ENCODE results near the gene METTL6.
"Not testable (repeated sequence)": the region's sequence is repeated elsewhere in the genome, so short reads cannot be mapped to it uniquely, and the experiment has no call there.

The METTL6 gene

DNA sequence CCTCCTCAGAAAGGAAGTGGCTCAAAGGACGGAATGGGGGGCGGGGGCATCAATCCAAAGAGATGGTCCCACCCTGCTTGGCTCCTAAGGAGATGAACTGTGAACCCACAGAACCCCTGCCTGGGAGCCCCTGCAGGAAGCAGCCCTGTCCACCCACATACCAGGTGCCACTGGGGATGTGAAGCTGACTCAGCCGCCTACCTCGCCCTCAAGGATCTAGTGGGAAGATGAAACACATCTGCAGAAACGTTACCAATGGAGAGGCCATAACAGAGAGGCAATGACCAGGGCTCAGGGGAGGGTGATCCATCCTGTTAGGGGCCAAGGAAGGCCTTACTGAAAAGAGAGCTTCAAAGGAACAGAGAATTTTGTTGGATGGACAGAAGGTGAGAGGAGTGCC, 35.1 kb upstream of the METTL6 start:
- no CpG with 5 or more reads among the region's 5 CpGs for WGBS (ENCODE audit: extremely low coverage, insufficient coverage, insufficient read length)
- no peak for DNase-seq
- H4K12ac ChIP-seq (ENCODE audit: low read depth, low read length): no peak overlapping the region
- no peaks in the 10 kb centered on the region for H3K36me3 ChIP-seq (ENCODE audit: control insufficient read depth in 1 of 2, insufficient read depth in 2 of 2, low read length in 2 of 2)
- H3K9me3 ChIP-seq (ENCODE audit: insufficient read depth, low read depth, low read length): no peaks in the 10 kb centered on the region
- H3K79me1 ChIP-seq (ENCODE audit: low read length): no peaks in the 10 kb centered on the region
- no peak overlapping the region for H3K27ac ChIP-seq (ENCODE audit: low read depth, low read length)
- H3K9ac ChIP-seq (ENCODE audit: low read length): no peak overlapping the region
- no peak overlapping the region for H4K8ac ChIP-seq (ENCODE audit: low read depth, low read length)
- no peak overlapping the region for H3K4me3 ChIP-seq (ENCODE audit: low read depth, low read length)
- H2BK5ac ChIP-seq (ENCODE audit: low read depth, low read length, poor library complexity): no peak overlapping the region
- H3K79me2 ChIP-seq (ENCODE audit: control insufficient read depth, insufficient read depth, low read length, poor library complexity): no peaks in the 10 kb centered on the region
- H2BK12ac ChIP-seq (ENCODE audit: low read length): no peak overlapping the region
- H3K18ac ChIP-seq (ENCODE audit: low read length): no peak overlapping the region
- H2AFZ ChIP-seq (ENCODE audit: insufficient read depth, low read length, poor library complexity): no peak overlapping the region
- H3K23ac ChIP-seq (ENCODE audit: low read length): no peak overlapping the region
- no peak overlapping the region for H2BK120ac ChIP-seq (ENCODE audit: insufficient read depth, low read length, poor library complexity)
- no peaks in the 10 kb centered on the region for H3K27me3 ChIP-seq (ENCODE audit: insufficient read depth, low read length)
- no peak overlapping the region for H4K91ac ChIP-seq (ENCODE audit: low read depth, low read length)
- H3K4me1 ChIP-seq (ENCODE audit: control insufficient read depth in 1 of 2, insufficient read depth in 2 of 2, low read length in 2 of 2): peaks cover 0 to 2% of the 10 kb centered on the region in 2 experiments
- no peak overlapping the region for H3K4ac ChIP-seq (ENCODE audit: low read depth, low read length)
- no peak overlapping the region for H3K4me2 ChIP-seq (ENCODE audit: low read length)
- H3K14ac ChIP-seq (ENCODE audit: low read length): no peak overlapping the region
- H2AK5ac ChIP-seq (ENCODE audit: low read length): no peak overlapping the region

DNA sequence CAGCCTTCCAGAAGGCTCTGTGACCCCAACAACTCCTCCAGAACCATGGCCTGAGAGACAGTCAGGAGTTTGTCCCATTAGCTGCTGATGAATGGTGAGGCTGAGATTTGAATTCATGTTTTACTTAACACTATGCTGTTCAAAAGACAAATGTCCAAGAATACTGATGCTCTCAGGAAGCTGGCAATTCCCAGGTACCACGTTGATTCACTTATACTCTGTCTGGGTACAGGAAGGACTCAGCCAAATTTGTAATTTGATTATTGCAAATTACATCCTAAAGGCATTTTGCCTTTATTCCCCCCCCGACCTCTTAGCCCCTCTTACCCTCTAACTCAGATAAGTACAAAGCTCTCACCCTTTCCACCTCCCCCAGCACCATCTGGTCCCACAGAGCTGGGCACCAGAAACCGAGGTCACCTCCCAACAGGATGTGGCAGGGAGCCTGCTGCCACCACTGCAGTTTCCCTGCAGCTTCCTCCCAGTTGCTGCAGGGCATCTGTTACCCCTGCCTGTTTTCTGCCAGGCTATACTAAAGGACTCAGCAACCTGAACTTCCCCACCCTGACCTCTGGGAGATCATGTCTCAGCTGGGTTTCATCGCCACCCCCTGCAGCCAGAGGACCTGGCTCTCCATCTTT, 33.7 kb upstream of the METTL6 start:
- no peak for DNase-seq
- H3K79me1 ChIP-seq (ENCODE audit: low read length): no peaks in the 10 kb centered on the region
- H3K27ac ChIP-seq (ENCODE audit: low read depth, low read length): no peak overlapping the region
- H3K4me3 ChIP-seq (ENCODE audit: low read depth, low read length): no peak overlapping the region
- H2BK120ac ChIP-seq (ENCODE audit: insufficient read depth, low read length, poor library complexity): no peak overlapping the region
- H3K23ac ChIP-seq (ENCODE audit: low read length): no peak overlapping the region
- no peaks in the 10 kb centered on the region for H3K9me3 ChIP-seq (ENCODE audit: insufficient read depth, low read depth, low read length)
- no peak overlapping the region for H3K4me2 ChIP-seq (ENCODE audit: low read length)
- H4K12ac ChIP-seq (ENCODE audit: low read depth, low read length): no peak overlapping the region
- H2AK5ac ChIP-seq (ENCODE audit: low read length): no peak overlapping the region
- H3K4me1 ChIP-seq (ENCODE audit: control insufficient read depth in 1 of 2, insufficient read depth in 2 of 2, low read length in 2 of 2): peaks cover 0 to 2% of the 10 kb centered on the region in 2 experiments
- H2AFZ ChIP-seq (ENCODE audit: insufficient read depth, low read length, poor library complexity): no peak overlapping the region
- H3K14ac ChIP-seq (ENCODE audit: low read length): no peak overlapping the region
- H2BK12ac ChIP-seq (ENCODE audit: low read length): no peak overlapping the region
- no peak overlapping the region for H2BK5ac ChIP-seq (ENCODE audit: low read depth, low read length, poor library complexity)
- H3K79me2 ChIP-seq (ENCODE audit: control insufficient read depth, insufficient read depth, low read length, poor library complexity): no peaks in the 10 kb centered on the region
- H4K91ac ChIP-seq (ENCODE audit: low read depth, low read length): no peak overlapping the region
- no peak overlapping the region for H3K9ac ChIP-seq (ENCODE audit: low read length)
- H4K8ac ChIP-seq (ENCODE audit: low read depth, low read length): no peak overlapping the region
- no peak overlapping the region for H3K4ac ChIP-seq (ENCODE audit: low read depth, low read length)
- H3K27me3 ChIP-seq (ENCODE audit: insufficient read depth, low read length): no peaks in the 10 kb centered on the region
- no peak overlapping the region for H3K18ac ChIP-seq (ENCODE audit: low read length)
- no CpG with 5 or more reads among the region's 4 CpGs for WGBS (ENCODE audit: extremely low coverage, insufficient coverage, insufficient read length)
- no peaks in the 10 kb centered on the region for H3K36me3 ChIP-seq (ENCODE audit: control insufficient read depth in 1 of 2, insufficient read depth in 2 of 2, low read length in 2 of 2)

DNA sequence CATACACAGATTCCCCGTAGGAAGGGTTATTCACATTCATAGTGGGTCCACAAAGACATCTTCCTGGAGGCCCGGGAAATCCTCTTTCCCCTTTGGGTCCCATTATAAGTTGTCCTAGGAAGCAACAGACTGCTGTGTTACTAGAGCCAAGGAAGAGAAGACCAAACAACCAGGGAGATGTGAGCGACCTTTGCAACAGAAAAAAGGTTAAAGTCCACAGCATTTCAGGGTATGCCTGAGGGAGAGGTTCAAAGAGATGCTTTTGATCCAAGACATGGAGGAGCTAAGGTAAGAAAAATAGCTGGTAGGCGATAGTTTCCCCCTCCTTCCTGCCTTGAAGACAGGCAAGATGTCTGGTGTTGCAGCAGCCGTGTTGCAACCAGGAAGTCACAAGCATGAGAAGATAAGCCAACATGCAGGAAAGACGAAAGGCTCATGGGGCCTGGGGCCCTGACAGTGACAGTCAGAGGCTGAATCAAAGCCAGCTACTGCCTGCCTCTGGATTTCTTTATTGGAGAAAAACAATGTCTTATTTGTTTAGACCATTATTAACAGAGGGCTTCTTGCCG, 31.0 kb upstream of the METTL6 start:
- no CpG with 5 or more reads among the region's 7 CpGs for WGBS (ENCODE audit: extremely low coverage, insufficient coverage, insufficient read length)

DNA sequence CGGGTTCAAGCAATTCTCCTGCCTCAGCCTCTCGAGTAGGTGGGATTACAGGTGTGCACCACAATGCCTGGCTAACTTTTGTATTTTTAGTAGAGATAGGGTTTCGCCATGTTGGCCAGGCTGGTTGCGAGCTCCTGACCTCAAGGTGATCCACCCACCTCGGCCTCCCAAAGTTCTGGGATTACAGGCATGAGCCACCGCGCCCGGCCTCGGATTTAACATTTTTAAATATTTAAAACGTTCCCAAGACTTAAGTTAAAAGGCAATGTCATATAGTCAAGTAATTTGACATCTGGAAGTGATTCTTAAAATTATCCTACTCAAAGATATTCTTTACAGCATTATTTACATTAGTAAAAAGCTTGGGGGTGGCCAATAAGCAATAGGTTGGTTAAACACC, 29.6 kb upstream of the METTL6 start:
- not testable (repeated sequence) for DNase-seq; H3K18ac ChIP-seq (ENCODE audit: low read length)
- no CpG with 5 or more reads among the region's 10 CpGs for WGBS (ENCODE audit: extremely low coverage, insufficient coverage, insufficient read length)

More for the DNA sequence above, 31.0 kb upstream of the METTL6 start:
- no peak overlapping the region for H2AK5ac ChIP-seq (ENCODE audit: low read length)
- H3K4me2 ChIP-seq (ENCODE audit: low read length): no peak overlapping the region
- no peak overlapping the region for H3K4ac ChIP-seq (ENCODE audit: low read depth, low read length)
- peak; percentile 67 to 80 for DNase-seq
- H3K4me1 ChIP-seq (ENCODE audit: control insufficient read depth in 1 of 2, insufficient read depth in 2 of 2, low read length in 2 of 2): peaks cover 0 to 4% of the 10 kb centered on the region in 2 experiments
- H3K23ac ChIP-seq (ENCODE audit: low read length): no peak overlapping the region
- no peak overlapping the region for H2BK12ac ChIP-seq (ENCODE audit: low read length)
- H4K8ac ChIP-seq (ENCODE audit: low read depth, low read length): no peak overlapping the region
- no peaks in the 10 kb centered on the region for H3K79me2 ChIP-seq (ENCODE audit: control insufficient read depth, insufficient read depth, low read length, poor library complexity)
- H3K9me3 ChIP-seq (ENCODE audit: insufficient read depth, low read depth, low read length): peaks cover 2% of the 10 kb centered on the region
- peak overlapping the region; percentile 29 for H3K27ac ChIP-seq (ENCODE audit: low read depth, low read length)
- no peaks in the 10 kb centered on the region for H3K27me3 ChIP-seq (ENCODE audit: insufficient read depth, low read length)
- no peak overlapping the region for H2AFZ ChIP-seq (ENCODE audit: insufficient read depth, low read length, poor library complexity)
- no peak overlapping the region for H2BK120ac ChIP-seq (ENCODE audit: insufficient read depth, low read length, poor library complexity)
- peak overlapping the region; percentile 17 for H4K91ac ChIP-seq (ENCODE audit: low read depth, low read length)
- no peak overlapping the region for H3K9ac ChIP-seq (ENCODE audit: low read length)
- no peak overlapping the region for H2BK5ac ChIP-seq (ENCODE audit: low read depth, low read length, poor library complexity)
- H3K18ac ChIP-seq (ENCODE audit: low read length): no peak overlapping the region
- H3K14ac ChIP-seq (ENCODE audit: low read length): no peak overlapping the region
- no peaks in the 10 kb centered on the region for H3K36me3 ChIP-seq (ENCODE audit: control insufficient read depth in 1 of 2, insufficient read depth in 2 of 2, low read length in 2 of 2)
- H3K79me1 ChIP-seq (ENCODE audit: low read length): no peaks in the 10 kb centered on the region
- no peak overlapping the region for H4K12ac ChIP-seq (ENCODE audit: low read depth, low read length)
- no peak overlapping the region for H3K4me3 ChIP-seq (ENCODE audit: low read depth, low read length)

More for the DNA sequence above, 29.6 kb upstream of the METTL6 start:
- H4K12ac ChIP-seq (ENCODE audit: low read depth, low read length); H3K4me3 ChIP-seq (ENCODE audit: low read depth, low read length); H2BK120ac ChIP-seq (ENCODE audit: insufficient read depth, low read length, poor library complexity); H2AFZ ChIP-seq (ENCODE audit: insufficient read depth, low read length, poor library complexity); H3K27ac ChIP-seq (ENCODE audit: low read depth, low read length); H2BK12ac ChIP-seq (ENCODE audit: low read length); H3K14ac ChIP-seq (ENCODE audit: low read length); H3K27me3 ChIP-seq (ENCODE audit: insufficient read depth, low read length); H3K9me3 ChIP-seq (ENCODE audit: insufficient read depth, low read depth, low read length); H4K8ac ChIP-seq (ENCODE audit: low read depth, low read length); H3K36me3 ChIP-seq (ENCODE audit: control insufficient read depth in 1 of 2, insufficient read depth in 2 of 2, low read length in 2 of 2); H2AK5ac ChIP-seq (ENCODE audit: low read length); H4K91ac ChIP-seq (ENCODE audit: low read depth, low read length); H3K79me2 ChIP-seq (ENCODE audit: control insufficient read depth, insufficient read depth, low read length, poor library complexity); H2BK5ac ChIP-seq (ENCODE audit: low read depth, low read length, poor library complexity); H3K4me1 ChIP-seq (ENCODE audit: control insufficient read depth in 1 of 2, insufficient read depth in 2 of 2, low read length in 2 of 2); H3K4ac ChIP-seq (ENCODE audit: low read depth, low read length); H3K23ac ChIP-seq (ENCODE audit: low read length); H3K4me2 ChIP-seq (ENCODE audit: low read length); H3K9ac ChIP-seq (ENCODE audit: low read length); H3K79me1 ChIP-seq (ENCODE audit: low read length): not testable (repeated sequence)

All from trophoblast cell (in vitro differentiated cells and primary cell).